CD4-positive, alpha-beta T cell (primary cell): ENCODE data around the gene ANKRD33B. TPM values are rescaled to one million over a fixed set of nuclear protein-coding genes. Genes with fewer than 3 reads are reported as not detected.

Experiments
- ATAC-seq: fragments of 200-7000 bp; cut with Tn5 transposase; one replicate; pipeline ENCODE4 v1.10.0; 2022; ENCODE audit warnings: mild to moderate bottlenecking; ENCODE audit not compliant: poor library complexity
- CTCF ChIA-PET: fragments of 350-600 bp; sonication (Branson Sonifier 250); formaldehyde crosslinking; loops from one replicate; lab custom pipeline; 2021; ENCODE audit warnings: antibody characterized with exemption, inconsistent platforms; lab: Charles Lee
- POLR2A ChIA-PET: fragments of 350-600 bp; sonication (Branson Sonifier 250); formaldehyde crosslinking; loops from one replicate; lab custom pipeline; 2021; ENCODE audit warnings: antibody characterized with exemption, inconsistent platforms; lab: Charles Lee
- DNase-seq, 14 experiments: peaks; one replicate each; pipeline ENCODE4 v3.0.0-alpha.2; 2013 to 2020; ENCODE audit warnings: mixed read lengths in 2 of 14
- H3K27ac ChIP-seq, 2 donors: one replicate each; pipeline versions ENCODE4 v1.5.1 to v1.7.0; 2013; ENCODE audit warnings: low read length in 2 of 2, low read depth in 1 of 2, mild to moderate bottlenecking in 1 of 2
- H3K27me3 ChIP-seq, 2 experiments: 1 replicate in 1 of 2; 2 replicates in 1 of 2; pipeline versions ENCODE4 v1.6.1 to v1.7.0; 2013; ENCODE audit warnings: low read length in 2 of 2, control low read depth in 1 of 2, mild to moderate bottlenecking in 1 of 2, moderate library complexity in 1 of 2; ENCODE audit not compliant: insufficient read depth in 2 of 2, control insufficient read depth in 1 of 2
- H3K36me3 ChIP-seq: one replicate; pipeline ENCODE4 v1.6.1; 2013; ENCODE audit warnings: low read length, control low read depth; ENCODE audit not compliant: insufficient read depth
- H3K4me1 ChIP-seq: one replicate; pipeline ENCODE4 v1.6.1; 2013; ENCODE audit warnings: low read length, control low read depth; ENCODE audit not compliant: insufficient read depth
- H3K4me3 ChIP-seq: one replicate; pipeline ENCODE4 v1.5.1; 2013; ENCODE audit warnings: mild to moderate bottlenecking, low read length, moderate library complexity
- H3K9me3 ChIP-seq, 2 experiments: 1 replicate in 1 of 2; 2 replicates in 1 of 2; pipeline versions ENCODE4 v1.6.1 to v1.7.0; 2013; ENCODE audit warnings: low read length in 2 of 2, mild to moderate bottlenecking in 2 of 2, control low read depth in 1 of 2, moderate library complexity in 1 of 2; ENCODE audit not compliant: control insufficient read depth in 1 of 2, insufficient read depth in 1 of 2
- H3K27ac Mint-ChIP-seq: one replicate; pipeline ENCODE4 v1.8.0; 2020; ENCODE audit warnings: mixed read lengths
- H3K27me3 Mint-ChIP-seq: one replicate; pipeline ENCODE4 v1.8.0; 2021; ENCODE audit warnings: mixed read lengths
- H3K36me3 Mint-ChIP-seq: one replicate; pipeline ENCODE4 v1.8.0; 2021; ENCODE audit warnings: low read depth, mixed read lengths
- H3K4me1 Mint-ChIP-seq: one replicate; pipeline ENCODE4 v1.8.0; 2021; ENCODE audit warnings: low read depth, mixed read lengths
- H3K4me3 Mint-ChIP-seq: one replicate; pipeline ENCODE4 v1.8.0; 2020; ENCODE audit warnings: mild to moderate bottlenecking, mixed read lengths
- H3K9me3 Mint-ChIP-seq: one replicate; pipeline ENCODE4 v1.8.0; 2020; ENCODE audit warnings: mixed read lengths
- intact Hi-C, 2 experiments: fragments of 100-400 bp; cut with DNase I in 1 of 2; cut with micrococcal nuclease in 1 of 2; formaldehyde crosslinking; loops; one replicate each; pipeline versions ENCODE4 v1.15.1 to v1.9.0; 2023 to 2025; cut with DNase I, micrococcal nuclease
- total RNA-seq, 174 experiments: library from RNA in 2 of 174; stranded (reverse) in 2 of 174; gene quantifications; one replicate each; pipeline ENCODE4 v1.2.3 and lab custom pipeline; 2021 to 2026
- TF ChIP-seq, protein P1 (sequence below): fragments of 200-600 bp; IDR thresholded peaks from one replicate; pipeline ENCODE4 v1.8.0; 2022; ENCODE audit warnings: antibody characterized with exemption, mild to moderate bottlenecking

The ANKRD33B gene
- total RNA-seq, 2 experiments from 2014 or later = 0.99 to 1.3 TPM

DNA sequence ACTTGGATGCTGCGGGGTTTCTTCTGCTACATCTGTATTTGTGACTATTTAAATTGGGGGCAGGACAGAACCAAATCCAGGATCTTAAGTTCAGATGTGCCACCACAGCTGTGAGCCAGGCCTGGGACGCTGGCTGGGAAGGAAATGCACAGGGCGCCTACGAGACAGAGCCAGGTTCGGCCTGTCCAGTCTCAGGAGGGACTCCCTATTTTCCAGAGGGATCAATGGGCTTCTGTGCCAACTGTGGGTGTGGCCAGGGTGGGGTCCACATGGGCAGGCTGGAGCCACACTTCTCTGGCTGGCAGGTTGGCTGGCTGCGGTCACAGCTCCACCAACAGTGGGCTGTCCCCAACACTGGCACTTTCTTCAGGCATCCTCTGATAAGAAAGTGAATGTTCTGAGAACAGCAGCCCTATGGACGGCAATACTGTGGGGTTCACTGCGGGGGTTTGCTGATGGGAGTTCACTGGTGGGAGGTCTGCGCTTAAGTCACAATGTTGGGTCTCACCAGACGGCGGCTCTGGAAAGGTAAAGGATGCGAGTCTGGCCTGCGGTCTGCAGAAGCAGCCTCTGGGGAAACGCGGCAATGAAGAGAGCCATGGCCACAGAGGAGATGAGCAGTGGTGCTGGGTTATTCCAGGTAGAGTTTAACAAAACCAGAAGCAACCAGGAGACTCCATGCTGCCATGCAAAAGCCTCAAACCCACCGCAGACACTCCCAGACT lies 119.1 kb downstream of the ANKRD33B start:
- H3K36me3 ChIP-seq = peaks cover 58% of the 10 kb centered on the region
- H3K4me1 ChIP-seq = no peaks in the 10 kb centered on the region
- ATAC-seq = no peak
- no peaks in the 10 kb centered on the region for H3K27me3 Mint-ChIP-seq
- H3K4me1 Mint-ChIP-seq = no peaks in the 10 kb centered on the region
- H3K4me3 ChIP-seq = no peak overlapping the region
- TF ChIP-seq, protein P1, sequence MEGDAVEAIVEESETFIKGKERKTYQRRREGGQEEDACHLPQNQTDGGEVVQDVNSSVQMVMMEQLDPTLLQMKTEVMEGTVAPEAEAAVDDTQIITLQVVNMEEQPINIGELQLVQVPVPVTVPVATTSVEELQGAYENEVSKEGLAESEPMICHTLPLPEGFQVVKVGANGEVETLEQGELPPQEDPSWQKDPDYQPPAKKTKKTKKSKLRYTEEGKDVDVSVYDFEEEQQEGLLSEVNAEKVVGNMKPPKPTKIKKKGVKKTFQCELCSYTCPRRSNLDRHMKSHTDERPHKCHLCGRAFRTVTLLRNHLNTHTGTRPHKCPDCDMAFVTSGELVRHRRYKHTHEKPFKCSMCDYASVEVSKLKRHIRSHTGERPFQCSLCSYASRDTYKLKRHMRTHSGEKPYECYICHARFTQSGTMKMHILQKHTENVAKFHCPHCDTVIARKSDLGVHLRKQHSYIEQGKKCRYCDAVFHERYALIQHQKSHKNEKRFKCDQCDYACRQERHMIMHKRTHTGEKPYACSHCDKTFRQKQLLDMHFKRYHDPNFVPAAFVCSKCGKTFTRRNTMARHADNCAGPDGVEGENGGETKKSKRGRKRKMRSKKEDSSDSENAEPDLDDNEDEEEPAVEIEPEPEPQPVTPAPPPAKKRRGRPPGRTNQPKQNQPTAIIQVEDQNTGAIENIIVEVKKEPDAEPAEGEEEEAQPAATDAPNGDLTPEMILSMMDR = no peak
- H3K27ac Mint-ChIP-seq = no peak overlapping the region
- ChIA-PET POLR2A (no interaction called here), CTCF (no interaction called here)
- peaks cover 0 to 15% of the 10 kb centered on the region in 2 experiments for H3K9me3 ChIP-seq
- H3K9me3 Mint-ChIP-seq = no peaks in the 10 kb centered on the region
- H3K4me3 Mint-ChIP-seq = no peak overlapping the region
- intact Hi-C loops = no loop called here
- H3K36me3 Mint-ChIP-seq = peaks cover 83% of the 10 kb centered on the region
- H3K27ac ChIP-seq = no peak overlapping the region
- no peak for DNase-seq
- H3K27me3 ChIP-seq = no peaks in the 10 kb centered on the region

DNA sequence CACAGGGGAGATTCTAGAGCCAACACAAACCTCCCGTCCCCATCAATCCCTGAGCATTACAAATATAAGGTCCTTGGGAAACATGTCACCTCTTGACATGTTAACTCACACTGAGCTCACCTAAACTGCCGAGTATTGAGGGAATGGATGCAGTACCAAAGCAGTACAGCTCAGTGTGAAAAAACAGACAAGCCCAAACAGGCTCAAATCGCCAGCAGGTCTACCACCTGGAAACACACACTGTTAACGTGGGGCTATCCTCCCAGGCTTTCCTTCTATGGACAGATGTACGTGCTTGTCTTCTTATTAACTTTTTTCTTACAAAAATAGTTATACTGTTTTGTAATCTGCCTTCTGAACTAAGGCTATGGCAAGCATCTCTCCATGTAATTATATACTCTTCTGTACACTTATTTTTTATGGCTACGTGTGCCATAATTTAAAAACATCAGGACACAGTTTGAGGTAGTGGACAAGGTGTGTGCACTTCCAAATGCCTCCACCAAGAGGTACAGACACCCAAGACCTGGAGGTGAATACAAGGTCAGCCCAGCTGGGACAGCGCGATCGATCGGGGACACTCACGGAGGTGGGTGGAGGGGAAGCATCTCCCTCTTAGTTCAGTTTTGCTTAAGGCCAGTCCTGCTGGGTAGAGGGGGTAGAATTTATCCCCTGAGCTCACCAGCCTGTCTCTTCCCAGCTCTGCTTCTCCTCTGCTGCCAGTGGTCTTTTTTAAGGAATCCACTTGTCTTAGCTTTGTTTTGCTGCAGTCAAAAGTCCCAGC lies 120.6 kb downstream of the ANKRD33B start:
- intact Hi-C loops = no loop called here
- Mint-ChIP-seq H3K4me1 (no peaks in the 10 kb centered on the region), H3K9me3 (no peaks in the 10 kb centered on the region), H3K36me3 (peaks cover 78% of the 10 kb centered on the region), H3K27me3 (no peaks in the 10 kb centered on the region), H3K4me3 (no peak overlapping the region), H3K27ac (no peak overlapping the region)
- H3K27ac ChIP-seq = no peak overlapping the region
- no peaks in the 10 kb centered on the region for H3K4me1 ChIP-seq
- peaks cover 0 to 4% of the 10 kb centered on the region in 2 experiments for H3K9me3 ChIP-seq
- H3K4me3 ChIP-seq = no peak overlapping the region
- no peak for ATAC-seq
- ChIA-PET POLR2A (no interaction called here), CTCF (no interaction called here)
- DNase-seq = no peak
- peaks cover 44% of the 10 kb centered on the region for H3K36me3 ChIP-seq
- no peaks in the 10 kb centered on the region for H3K27me3 ChIP-seq
- TF ChIP-seq, protein P1 = no peak

DNA sequence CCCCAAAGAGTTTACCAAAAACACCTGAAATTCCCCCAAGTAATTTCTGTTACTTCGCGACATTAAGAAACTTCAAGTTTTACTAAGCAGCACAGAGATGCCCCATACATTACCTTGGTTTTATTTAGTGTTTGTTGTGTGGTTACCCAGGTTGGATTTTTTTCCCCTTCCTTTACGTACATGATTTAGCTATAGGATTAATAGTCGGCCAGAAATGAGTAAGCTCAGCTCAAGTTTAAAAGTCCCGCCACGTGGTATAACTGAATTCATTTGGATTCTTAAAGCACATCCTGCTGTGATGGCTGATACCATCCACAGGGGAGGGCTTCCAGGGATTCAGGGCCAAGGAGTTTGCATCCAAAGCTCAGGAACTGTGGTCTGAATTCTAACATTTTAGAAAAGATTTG lies 121.2 kb downstream of the ANKRD33B start:
- Mint-ChIP-seq H3K27me3 (no peaks in the 10 kb centered on the region), H3K9me3 (no peaks in the 10 kb centered on the region), H3K27ac (no peak overlapping the region), H3K4me1 (no peaks in the 10 kb centered on the region), H3K4me3 (no peak overlapping the region), H3K36me3 (peaks cover 76% of the 10 kb centered on the region)
- TF ChIP-seq, protein P1 = no peak
- peaks cover 39% of the 10 kb centered on the region for H3K36me3 ChIP-seq
- ATAC-seq (no peak), DNase-seq (no peak)
- no peaks in the 10 kb centered on the region for H3K9me3 ChIP-seq
- no peak overlapping the region for H3K4me3 ChIP-seq
- CTCF ChIA-PET = no interaction called here
- H3K4me1 ChIP-seq = no peaks in the 10 kb centered on the region
- POLR2A ChIA-PET = no interaction called here
- intact Hi-C loops = no loop called here
- no peak overlapping the region for H3K27ac ChIP-seq
- no peaks in the 10 kb centered on the region for H3K27me3 ChIP-seq
